ENCODE data around the gene ZNF664.

DNA sequence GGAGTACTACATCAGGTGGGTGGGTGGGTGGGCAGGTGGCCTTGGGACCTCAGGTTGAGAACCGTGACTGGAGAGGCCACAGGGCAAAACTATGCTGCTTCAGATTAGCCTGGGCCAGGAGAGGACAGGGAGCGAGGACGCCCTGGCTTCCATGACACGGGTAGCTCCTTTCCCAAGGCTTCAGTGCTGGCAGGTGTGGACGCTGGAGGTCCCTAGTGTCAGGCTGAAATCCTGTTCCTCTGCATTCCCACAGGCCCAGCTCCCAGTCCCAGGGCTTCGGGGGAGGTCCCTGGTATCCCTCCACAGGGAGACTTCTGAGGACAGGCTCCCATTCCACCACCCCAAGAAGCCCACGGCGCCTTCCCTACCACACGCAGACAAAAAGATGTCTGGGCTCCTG lies 32.0 kb upstream of the ZNF664 start:
- TF ChIP-seq SP1 (IDR thresholded peaks at IDR 0.05), result no peak
- TF ChIP-seq SP1 (CRISPR knock-in tag; IDR thresholded peaks at IDR 0.05), result no peak
- TF ChIP-seq, protein P1, sequence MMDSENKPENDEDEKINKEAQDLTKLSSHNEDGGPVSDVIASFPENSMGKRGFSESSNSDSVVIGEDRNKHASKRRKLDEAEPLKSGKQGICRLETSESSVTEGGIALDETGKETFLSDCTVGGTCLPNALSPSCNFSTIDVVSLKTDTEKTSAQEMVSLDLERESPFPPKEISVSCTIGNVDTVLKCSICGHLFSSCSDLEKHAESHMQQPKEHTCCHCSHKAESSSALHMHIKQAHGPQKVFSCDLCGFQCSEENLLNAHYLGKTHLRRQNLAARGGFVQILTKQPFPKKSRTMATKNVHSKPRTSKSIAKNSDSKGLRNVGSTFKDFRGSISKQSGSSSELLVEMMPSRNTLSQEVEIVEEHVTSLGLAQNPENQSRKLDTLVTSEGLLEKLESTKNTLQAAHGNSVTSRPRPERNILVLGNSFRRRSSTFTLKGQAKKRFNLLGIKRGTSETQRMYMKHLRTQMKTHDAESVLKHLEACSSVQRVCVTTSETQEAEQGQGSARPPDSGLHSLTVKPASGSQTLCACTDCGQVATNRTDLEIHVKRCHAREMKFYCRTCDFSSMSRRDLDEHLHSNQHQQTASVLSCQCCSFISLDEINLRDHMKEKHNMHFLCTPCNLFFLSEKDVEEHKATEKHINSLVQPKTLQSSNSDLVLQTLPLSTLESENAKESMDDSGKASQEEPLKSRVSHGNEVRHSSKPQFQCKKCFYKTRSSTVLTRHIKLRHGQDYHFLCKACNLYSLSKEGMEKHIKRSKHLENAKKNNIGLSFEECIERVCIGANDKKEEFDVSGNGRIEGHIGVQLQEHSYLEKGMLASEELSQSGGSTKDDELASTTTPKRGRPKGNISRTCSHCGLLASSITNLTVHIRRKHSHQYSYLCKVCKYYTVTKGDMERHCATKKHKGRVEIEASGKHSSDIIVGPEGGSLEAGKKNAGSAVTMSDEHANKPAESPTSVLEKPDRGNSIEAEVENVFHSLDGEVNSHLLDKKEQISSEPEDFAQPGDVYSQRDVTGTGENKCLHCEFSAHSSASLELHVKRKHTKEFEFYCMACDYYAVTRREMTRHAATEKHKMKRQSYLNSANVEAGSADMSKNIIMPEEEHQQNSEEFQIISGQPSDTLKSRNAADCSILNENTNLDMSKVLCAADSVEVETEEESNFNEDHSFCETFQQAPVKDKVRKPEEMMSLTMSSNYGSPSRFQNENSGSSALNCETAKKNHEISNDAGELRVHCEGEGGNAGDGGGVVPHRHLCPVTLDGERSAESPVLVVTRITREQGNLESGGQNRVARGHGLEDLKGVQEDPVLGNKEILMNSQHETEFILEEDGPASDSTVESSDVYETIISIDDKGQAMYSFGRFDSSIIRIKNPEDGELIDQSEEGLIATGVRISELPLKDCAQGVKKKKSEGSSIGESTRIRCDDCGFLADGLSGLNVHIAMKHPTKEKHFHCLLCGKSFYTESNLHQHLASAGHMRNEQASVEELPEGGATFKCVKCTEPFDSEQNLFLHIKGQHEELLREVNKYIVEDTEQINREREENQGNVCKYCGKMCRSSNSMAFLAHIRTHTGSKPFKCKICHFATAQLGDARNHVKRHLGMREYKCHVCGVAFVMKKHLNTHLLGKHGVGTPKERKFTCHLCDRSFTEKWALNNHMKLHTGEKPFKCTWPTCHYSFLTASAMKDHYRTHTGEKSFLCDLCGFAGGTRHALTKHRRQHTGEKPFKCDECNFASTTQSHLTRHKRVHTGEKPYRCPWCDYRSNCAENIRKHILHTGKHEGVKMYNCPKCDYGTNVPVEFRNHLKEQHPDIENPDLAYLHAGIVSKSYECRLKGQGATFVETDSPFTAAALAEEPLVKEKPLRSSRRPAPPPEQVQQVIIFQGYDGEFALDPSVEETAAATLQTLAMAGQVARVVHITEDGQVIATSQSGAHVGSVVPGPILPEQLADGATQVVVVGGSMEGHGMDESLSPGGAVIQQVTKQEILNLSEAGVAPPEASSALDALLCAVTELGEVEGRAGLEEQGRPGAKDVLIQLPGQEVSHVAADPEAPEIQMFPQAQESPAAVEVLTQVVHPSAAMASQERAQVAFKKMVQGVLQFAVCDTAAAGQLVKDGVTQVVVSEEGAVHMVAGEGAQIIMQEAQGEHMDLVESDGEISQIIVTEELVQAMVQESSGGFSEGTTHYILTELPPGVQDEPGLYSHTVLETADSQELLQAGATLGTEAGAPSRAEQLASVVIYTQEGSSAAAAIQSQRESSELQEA (CRISPR knock-in tag; IDR thresholded peaks at IDR 0.05; ENCODE audit: not compliant biosample characterization), result no peak
- TF ChIP-seq MTF2 (CRISPR knock-in tag; IDR thresholded peaks at IDR 0.05; ENCODE audit: borderline replicate concordance), result no peak
- TF ChIP-seq, protein P2, sequence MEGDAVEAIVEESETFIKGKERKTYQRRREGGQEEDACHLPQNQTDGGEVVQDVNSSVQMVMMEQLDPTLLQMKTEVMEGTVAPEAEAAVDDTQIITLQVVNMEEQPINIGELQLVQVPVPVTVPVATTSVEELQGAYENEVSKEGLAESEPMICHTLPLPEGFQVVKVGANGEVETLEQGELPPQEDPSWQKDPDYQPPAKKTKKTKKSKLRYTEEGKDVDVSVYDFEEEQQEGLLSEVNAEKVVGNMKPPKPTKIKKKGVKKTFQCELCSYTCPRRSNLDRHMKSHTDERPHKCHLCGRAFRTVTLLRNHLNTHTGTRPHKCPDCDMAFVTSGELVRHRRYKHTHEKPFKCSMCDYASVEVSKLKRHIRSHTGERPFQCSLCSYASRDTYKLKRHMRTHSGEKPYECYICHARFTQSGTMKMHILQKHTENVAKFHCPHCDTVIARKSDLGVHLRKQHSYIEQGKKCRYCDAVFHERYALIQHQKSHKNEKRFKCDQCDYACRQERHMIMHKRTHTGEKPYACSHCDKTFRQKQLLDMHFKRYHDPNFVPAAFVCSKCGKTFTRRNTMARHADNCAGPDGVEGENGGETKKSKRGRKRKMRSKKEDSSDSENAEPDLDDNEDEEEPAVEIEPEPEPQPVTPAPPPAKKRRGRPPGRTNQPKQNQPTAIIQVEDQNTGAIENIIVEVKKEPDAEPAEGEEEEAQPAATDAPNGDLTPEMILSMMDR (CRISPR knock-in tag; IDR thresholded peaks at IDR 0.05), result no peak
- TF ChIP-seq U2AF1 (optimal IDR thresholded peaks at IDR 0.05; ENCODE audit: low read depth, low read length), result no peak
